ENCODE results near the gene SIRPA.

The SIRPA gene

DNA sequence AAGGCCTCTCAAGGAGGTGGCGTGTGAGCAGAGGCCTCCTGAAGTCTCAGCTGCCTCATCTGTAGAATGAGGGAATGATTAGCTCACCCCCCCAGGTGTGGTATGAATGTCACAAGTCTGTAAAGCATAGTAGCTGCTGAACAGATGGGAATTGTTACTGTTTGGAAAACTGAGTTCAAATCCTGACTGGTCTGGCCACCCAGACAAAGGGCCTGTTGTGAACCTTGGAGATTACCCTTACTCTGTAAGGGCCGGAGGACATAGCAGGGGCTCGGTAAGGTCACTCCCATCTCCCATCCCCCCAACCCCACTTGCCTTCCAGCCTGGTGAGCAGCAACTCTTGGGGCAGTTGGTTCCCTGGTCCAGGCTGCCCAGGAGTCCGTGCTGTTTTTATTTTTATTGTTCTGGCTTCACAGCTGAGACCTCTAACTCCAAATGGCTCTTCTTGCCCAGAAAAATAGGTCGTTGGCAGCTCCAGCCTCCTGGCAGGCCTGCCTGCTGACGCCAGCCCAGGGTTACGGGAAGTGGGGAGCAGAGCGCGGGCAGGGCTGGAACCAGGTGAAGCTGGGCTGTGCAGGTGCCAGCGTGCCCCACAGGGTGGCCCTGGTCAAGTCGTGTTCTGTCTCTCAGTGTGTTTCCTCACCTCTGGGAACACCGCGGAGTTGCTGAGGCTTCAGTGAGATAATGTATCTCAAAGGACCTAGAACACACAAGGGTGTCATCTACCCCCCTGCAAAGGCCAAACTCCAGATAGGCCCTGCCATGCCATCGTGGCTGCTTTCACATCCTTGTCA lies 4.5 kb upstream of the SIRPA start:
- no peak for DNase-seq

GRCh38 chr20:1891263-1892118 lies 3.7 kb upstream of the SIRPA start:
- no peak for DNase-seq

DNA sequence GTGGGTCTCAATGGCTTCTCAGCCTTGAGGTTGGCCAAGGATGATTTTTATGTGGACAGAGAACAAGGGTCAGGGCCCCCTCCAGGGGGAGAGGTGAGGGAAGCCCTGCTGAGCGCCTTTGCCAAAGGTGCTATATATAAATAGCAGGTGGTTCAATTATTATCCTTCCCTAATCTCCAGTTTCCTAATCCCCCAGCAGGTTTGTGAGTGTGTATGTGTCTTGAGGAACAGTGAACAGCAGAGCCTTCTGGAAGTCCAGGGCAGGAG lies 3.2 kb upstream of the SIRPA start:
- DNase-seq = no peak

GRCh38 chr20:1893721-1894470 lies 1.3 kb upstream of the SIRPA start:
- DNase-seq = no peak

DNA sequence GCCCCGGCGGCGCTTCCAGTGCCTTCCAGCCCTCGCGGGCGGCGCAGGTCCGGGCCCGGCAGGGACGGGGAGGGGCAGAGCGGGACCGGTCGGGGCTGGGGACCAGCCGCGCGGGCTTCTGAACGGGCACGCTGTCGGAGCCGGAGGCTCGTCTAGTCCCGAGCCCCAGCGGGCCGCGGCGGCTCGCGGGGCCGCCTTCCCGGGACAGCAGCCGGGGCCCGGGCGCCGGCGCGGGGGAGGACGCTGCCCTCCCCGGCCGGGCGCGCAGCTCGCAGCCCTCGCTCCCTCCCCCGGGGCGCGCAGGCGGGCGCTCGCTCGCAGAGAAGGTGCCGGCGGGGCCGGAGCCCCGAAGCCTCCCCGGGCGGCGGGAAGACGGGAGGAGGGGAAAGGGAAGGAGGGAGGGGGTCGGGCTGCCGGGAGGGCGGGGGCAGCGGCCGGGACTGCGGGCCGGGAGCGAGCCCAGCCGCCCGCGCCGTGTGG lies 696 bp upstream of the SIRPA start:
- DNase-seq = peak; percentile 35

- DNase-seq = no peak
Observed at GRCh38 chr20:1895674-1896483, 672 bp downstream of the SIRPA start.

DNA sequence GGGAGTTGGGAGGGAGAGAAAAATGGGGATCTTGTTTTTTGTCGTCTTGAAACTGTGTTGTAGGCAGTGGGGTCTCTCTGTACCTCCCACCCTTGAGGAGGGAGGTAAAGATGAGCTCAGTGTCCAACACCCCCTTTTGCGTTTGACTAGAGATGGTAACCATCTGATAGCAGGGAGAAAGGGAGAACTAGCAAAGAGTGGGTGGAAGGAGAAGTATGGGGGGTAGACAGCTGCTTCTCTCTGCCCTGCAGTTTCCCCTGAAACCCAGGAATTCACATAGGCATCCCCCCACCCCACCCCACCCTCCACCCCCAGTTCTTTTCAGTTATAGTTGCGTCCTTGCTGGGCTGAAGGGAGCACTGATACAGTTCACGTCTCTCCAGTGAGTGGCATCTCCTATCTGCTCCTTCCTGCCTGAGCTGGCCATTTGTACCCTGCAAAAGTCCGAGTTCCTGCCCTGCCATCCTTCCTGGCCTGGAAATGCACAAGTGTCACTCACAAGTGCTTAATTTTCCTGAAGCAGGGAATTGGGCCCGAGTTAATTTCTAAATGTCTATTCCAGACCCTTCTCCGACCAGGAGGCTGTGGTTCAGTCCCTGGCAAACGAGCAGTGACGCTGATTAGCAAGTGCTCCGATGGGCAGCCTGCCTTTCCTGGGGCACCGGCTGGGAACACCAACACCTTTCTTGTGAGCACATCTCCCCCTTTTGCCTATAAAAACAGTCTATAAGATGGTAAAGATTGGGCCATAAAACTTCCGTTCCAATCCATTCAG lies 1.5 kb downstream of the SIRPA start:
- no peak for DNase-seq

DNA sequence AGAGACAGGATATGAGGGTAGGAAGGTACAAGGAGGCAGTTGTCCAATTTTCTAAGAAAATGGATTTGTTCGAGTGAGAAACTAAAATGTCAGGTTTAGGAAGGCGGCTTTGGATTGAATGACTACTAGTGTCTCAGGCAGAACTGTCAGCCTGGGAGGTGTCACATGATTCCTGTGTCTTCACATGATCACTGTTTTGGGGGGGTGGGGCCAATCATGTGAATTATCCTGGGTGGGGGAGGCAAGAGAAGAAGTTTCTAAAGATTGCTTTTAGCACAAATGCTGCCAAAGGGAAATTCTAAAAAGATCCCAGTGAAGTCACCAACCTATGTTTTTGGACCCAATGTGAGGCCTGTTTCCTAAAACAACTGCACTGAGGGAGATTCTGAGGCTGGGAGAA lies 2.3 kb downstream of the SIRPA start:
- no peak for DNase-seq

- DNase-seq = no peak
Observed at GRCh38 chr20:1897965-1898464, 2.8 kb downstream of the SIRPA start.

GRCh38 chr20:1898482-1899240 lies 3.5 kb downstream of the SIRPA start:
- no peak for DNase-seq

GRCh38 chr20:1899241-1899525 lies 4.0 kb downstream of the SIRPA start:
- DNase-seq = no peak

DNA sequence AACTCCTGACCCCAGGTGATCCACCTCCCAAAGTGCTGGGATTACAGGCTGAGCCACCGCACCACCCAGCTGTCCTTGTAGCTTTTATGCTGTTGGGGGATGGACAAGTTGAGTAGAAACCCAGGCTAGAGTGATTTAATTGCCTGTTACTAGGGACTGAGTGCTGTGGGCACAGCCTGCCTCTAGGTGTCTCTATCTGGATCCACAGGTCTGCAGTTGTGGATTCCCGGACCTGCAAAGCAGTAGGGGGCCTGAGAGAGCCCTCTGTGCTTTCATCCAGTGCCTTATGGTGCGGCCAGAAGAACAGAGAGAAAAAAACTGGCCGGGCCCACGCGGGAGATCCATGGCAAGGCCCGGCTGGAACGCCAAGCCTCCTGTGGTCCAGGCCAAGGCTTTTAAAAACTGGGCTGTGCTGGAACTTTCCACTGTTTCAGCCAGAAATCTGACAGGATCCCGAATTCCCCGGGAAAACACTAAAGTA lies 5.2 kb downstream of the SIRPA start:
- peak; percentile 69 for DNase-seq

GRCh38 chr20:1901704-1902103 lies 6.5 kb downstream of the SIRPA start:
- DNase-seq = no peak

- no peak for DNase-seq
Observed at GRCh38 chr20:1902188-1902587, 7.0 kb downstream of the SIRPA start.

- no peak for DNase-seq
Observed at GRCh38 chr20:1904135-1904534, 8.9 kb downstream of the SIRPA start.

- DNase-seq = no peak
Observed at GRCh38 chr20:1905009-1905408, 9.8 kb downstream of the SIRPA start.

- DNase-seq = no peak
Observed at GRCh38 chr20:1905693-1906092, 10.5 kb downstream of the SIRPA start.

- no peak for DNase-seq
Observed at GRCh38 chr20:1906361-1907051, 11.3 kb downstream of the SIRPA start.

GRCh38 chr20:1907586-1907985 lies 12.4 kb downstream of the SIRPA start:
- no peak for DNase-seq

DNA sequence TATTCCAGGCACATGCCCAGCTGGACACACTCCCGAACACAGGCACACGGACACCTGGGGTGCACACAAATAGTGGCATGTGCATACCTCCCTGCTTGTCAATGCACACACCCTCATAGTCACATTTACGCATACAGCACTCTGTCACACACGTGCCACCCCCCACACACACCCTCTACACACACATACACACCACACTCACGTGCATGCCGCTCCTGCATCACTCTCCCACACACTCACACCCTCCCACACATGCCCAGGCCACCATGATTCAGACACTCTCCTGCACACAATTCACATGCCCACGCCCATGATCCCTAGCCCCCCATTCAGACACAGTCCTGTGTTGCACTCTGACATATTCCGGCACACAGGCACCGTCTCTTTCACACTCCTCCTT lies 13.0 kb downstream of the SIRPA start:
- DNase-seq = no peak
